Mesenchymal stem cell (in vitro differentiated cells and primary cell): Measurements from ENCODE around the gene TTC31.

ENCODE experiments used
- DNase-seq: peaks from one replicate; pipeline ENCODE4 v3.0.0-alpha.2; 2013
- H2AFZ ChIP-seq: one replicate; pipeline ENCODE4 v1.6.1; 2013; ENCODE audit warnings: low read depth, mild to moderate bottlenecking, control low read depth, inconsistent platforms, low read length, moderate library complexity
- H2AK5ac ChIP-seq: 2 replicates; pipeline ENCODE4 v1.6.1; 2013; ENCODE audit warnings: low read length, moderate library complexity, mild to moderate bottlenecking, inconsistent platforms; ENCODE audit not compliant: severe bottlenecking
- H2BK120ac ChIP-seq: one replicate; pipeline ENCODE4 v1.6.1; 2013; ENCODE audit warnings: low read depth, mild to moderate bottlenecking, inconsistent platforms, low read length, moderate library complexity
- H2BK12ac ChIP-seq, 2 experiments: one replicate each; pipeline ENCODE4 v1.6.1; 2013; ENCODE audit warnings: inconsistent platforms in 2 of 2, low read length in 2 of 2, mild to moderate bottlenecking in 2 of 2, moderate library complexity in 2 of 2, control low read depth in 1 of 2
- H2BK15ac ChIP-seq: one replicate; pipeline ENCODE4 v1.6.1; 2013; ENCODE audit warnings: mild to moderate bottlenecking, low read depth, inconsistent platforms; ENCODE audit not compliant: poor library complexity, severe bottlenecking
- H2BK5ac ChIP-seq: 2 replicates; pipeline ENCODE4 v1.6.1; 2013; ENCODE audit warnings: low read depth, mild to moderate bottlenecking, low read length, control low read depth, inconsistent platforms; ENCODE audit not compliant: poor library complexity, severe bottlenecking
- H3K14ac ChIP-seq, 2 experiments: one replicate each; pipeline ENCODE4 v1.6.1; 2013; ENCODE audit warnings: inconsistent platforms in 2 of 2, low read length in 2 of 2, control low read depth in 1 of 2, mild to moderate bottlenecking in 1 of 2, moderate library complexity in 1 of 2
- H3K18ac ChIP-seq, 2 experiments: one replicate each; pipeline ENCODE4 v1.6.1; 2013; ENCODE audit warnings: inconsistent platforms in 2 of 2, low read length in 2 of 2, control low read depth in 1 of 2, low read depth in 1 of 2, mild to moderate bottlenecking in 1 of 2
- H3K23ac ChIP-seq, 2 experiments: one replicate each; pipeline ENCODE4 v1.6.1; 2013; ENCODE audit warnings: inconsistent platforms in 2 of 2, low read length in 2 of 2, mild to moderate bottlenecking in 2 of 2, moderate library complexity in 2 of 2, control low read depth in 1 of 2
- H3K27ac ChIP-seq: 2 replicates; pipeline ENCODE4 v1.5.1; 2013; ENCODE audit warnings: mild to moderate bottlenecking, moderate library complexity, low read length, control low read depth, inconsistent platforms; ENCODE audit not compliant: poor library complexity, severe bottlenecking
- H3K27me3 ChIP-seq, 2 experiments: 2 replicates each; pipeline versions ENCODE4 v1.6.1 to v1.7.0; 2013; ENCODE audit warnings: low read length in 2 of 2, mild to moderate bottlenecking in 2 of 2, moderate library complexity in 2 of 2, control low read depth in 1 of 2, inconsistent platforms in 1 of 2; ENCODE audit not compliant: control insufficient read depth in 1 of 2, insufficient read depth in 1 of 2
- H3K36me3 ChIP-seq, 2 experiments: 2 replicates each; pipeline versions ENCODE4 v1.6.1 to v1.7.0; 2013; ENCODE audit warnings: low read length in 2 of 2, control low read depth in 1 of 2, inconsistent platforms in 1 of 2, low read depth in 1 of 2, mild to moderate bottlenecking in 1 of 2; ENCODE audit not compliant: insufficient read depth in 2 of 2, control insufficient read depth in 1 of 2
- H3K4ac ChIP-seq, 2 experiments: one replicate each; pipeline ENCODE4 v1.6.1; 2013; ENCODE audit warnings: inconsistent platforms in 2 of 2, low read length in 2 of 2, mild to moderate bottlenecking in 2 of 2, moderate library complexity in 2 of 2, control low read depth in 1 of 2, low read depth in 1 of 2
- H3K4me1 ChIP-seq: 2 replicates; pipeline ENCODE4 v1.6.1; 2013; ENCODE audit warnings: low read depth, low read length, control low read depth; ENCODE audit not compliant: control insufficient read depth, insufficient read depth
- H3K4me2 ChIP-seq: 2 replicates; pipeline ENCODE4 v1.6.1; 2013; ENCODE audit warnings: low read length, mild to moderate bottlenecking, inconsistent platforms; ENCODE audit not compliant: poor library complexity, severe bottlenecking
- H3K4me3 ChIP-seq, 2 experiments: 2 replicates each; pipeline versions ENCODE4 v1.5.1 to v1.7.0; 2013; ENCODE audit warnings: low read length in 2 of 2, mild to moderate bottlenecking in 2 of 2, control low read depth in 1 of 2, low read depth in 1 of 2; ENCODE audit not compliant: insufficient read depth in 1 of 2
- H3K79me1 ChIP-seq: replicated peaks from 2 replicates; pipeline ENCODE4 v1.6.1; 2013; ENCODE audit warnings: mild to moderate bottlenecking, control low read depth, low read length, inconsistent platforms; ENCODE audit not compliant: poor library complexity, severe bottlenecking
- H3K9ac ChIP-seq: 2 replicates; pipeline ENCODE4 v1.7.0; 2013; ENCODE audit warnings: mild to moderate bottlenecking, low read length, moderate library complexity
- H3K9me3 ChIP-seq: 2 replicates; pipeline ENCODE4 v1.7.0; 2013; ENCODE audit warnings: mild to moderate bottlenecking, low read length; ENCODE audit not compliant: control insufficient read depth
- H4K8ac ChIP-seq: one replicate; pipeline ENCODE4 v1.6.1; 2013; ENCODE audit warnings: inconsistent platforms, mild to moderate bottlenecking, low read length, moderate library complexity
- H4K91ac ChIP-seq: one replicate; pipeline ENCODE4 v1.6.1; 2013; ENCODE audit warnings: mild to moderate bottlenecking, low read length, inconsistent platforms
- WGBS: methylation state at CpG from one replicate; pipeline ENCODE4 v1.1.7; 2013; ENCODE audit warnings: mixed read lengths; 5-methylcytosine and 5-hydroxymethylcytosine counted together

Gene TTC31

DNA sequence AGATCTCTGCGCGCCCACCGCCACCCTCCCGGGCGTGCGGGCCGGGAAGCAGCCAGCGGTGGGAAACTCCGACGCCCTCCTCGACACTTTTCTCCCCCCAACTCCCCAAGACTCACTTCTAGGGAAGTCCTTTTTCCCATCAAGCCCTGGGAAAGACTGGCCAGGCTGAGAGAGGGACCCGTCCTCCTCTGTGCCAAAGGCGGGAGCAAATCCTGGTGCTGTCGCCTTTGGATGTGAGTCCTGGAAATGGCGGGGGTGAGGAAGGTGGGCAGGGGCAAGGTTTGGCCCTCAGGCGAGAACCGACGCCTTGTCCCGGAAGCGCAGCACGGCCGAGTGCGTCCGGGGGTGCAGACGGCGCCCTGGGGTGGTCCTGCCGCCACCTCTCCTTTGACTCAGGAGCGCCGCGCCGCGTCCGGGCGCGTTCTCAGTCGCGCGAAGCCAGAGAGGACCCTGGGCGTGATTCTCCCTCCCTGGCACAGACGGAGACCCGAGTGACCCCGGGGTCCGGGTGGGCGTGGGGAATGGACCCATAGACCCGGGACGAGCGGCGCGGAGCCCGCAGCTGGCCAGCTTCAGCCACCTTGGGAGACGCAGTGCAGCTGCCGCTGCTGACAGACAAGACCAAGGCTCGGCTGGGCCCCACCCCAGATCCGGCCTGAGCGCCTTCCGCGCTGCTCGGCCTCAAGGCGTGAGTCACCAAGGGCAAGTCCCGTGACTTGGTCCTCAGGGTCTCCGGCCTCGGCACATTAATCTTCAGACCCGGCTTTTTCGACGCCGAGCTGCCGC, 20.0 kb downstream of the TTC31 start:
- Histone ChIP-seq H3K9ac (peak overlapping the region; percentile 96), H4K91ac (peak overlapping the region; percentile 96), H3K27ac (no peak overlapping the region), H2BK15ac (peak overlapping the region; percentile 97), H3K23ac (no peak overlapping the region), H3K79me1 (peaks cover 16% of the 10 kb centered on the region), H2BK12ac (peak overlapping the region in 1 of 2 experiments; percentile 46), H3K4ac (peak overlapping the region; percentile 90 to 97), H3K4me3 (peak overlapping the region; percentile 64 to 90), H3K9me3 (no peaks in the 10 kb centered on the region), H2AK5ac (no peak overlapping the region), H4K8ac (peak overlapping the region; percentile 61), H3K27me3 (peaks cover 0 to 42% of the 10 kb centered on the region in 2 experiments), H3K4me1 (peaks cover 63% of the 10 kb centered on the region), H3K14ac (peak overlapping the region in 1 of 2 experiments; percentile 82), H3K18ac (peak overlapping the region; percentile 89 to 96), H2BK5ac (peak overlapping the region; percentile 10), H3K4me2 (peak overlapping the region; percentile 98), H2BK120ac (peak overlapping the region; percentile 99), H3K36me3 (peaks cover 15 to 19% of the 10 kb centered on the region in 2 experiments), H2AFZ (peak overlapping the region; percentile 67)
- under 1% methylated on average over 56 of the region's 67 CpGs for WGBS
- DNase-seq, result peak; percentile 88

DNA sequence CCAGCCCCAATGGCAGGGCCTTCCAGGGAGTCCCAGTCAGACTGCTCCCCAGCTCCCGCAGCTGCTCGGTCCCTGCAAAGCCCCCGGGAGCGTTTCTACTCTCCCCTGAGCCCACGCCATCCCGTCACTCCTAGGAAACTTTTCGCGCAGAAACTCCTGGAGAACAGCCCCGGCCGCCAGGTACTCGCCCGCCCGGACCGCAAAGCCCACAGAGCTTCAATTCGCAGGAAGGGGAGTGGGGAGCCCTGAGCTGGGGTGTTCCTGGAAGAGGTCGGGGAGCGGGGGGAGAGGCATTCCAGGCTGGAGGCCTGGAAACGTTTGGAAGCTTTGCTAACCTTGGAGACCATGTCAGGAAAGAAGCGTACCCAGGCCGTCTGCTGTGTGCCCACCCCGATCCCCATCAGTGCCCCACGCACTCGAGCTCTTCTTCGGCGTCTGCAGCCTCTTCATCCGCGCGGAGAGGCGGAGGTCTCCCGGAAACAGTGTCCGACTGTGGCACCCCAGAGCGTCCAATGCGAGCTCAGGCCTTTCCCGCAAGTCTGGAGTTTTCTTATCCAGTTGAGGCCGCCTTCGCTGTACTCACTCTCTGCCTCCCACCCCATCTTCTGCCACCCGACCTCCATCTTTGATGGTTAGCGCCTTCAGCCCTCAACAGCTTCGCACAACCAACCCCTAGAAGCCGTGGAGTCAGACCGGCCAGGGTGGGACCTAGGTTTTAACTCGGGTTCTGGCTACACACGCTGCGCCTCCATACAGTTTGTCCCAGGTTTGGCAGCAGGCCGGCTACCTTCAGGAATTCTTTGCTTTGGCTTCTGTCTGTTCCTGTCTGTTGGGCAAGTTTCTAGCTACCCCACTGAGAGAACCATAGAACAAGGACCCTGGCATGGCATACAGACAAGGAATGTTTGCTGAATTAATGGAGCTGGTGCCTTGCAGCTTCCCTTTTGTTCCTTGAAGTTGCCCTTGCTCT, 20.9 kb downstream of the TTC31 start:
- peak overlapping the region; percentile 89 to 96 for H3K18ac ChIP-seq
- peak overlapping the region; percentile 98 for H3K4me2 ChIP-seq
- 42% methylated on average over 45 of the region's 45 CpGs for WGBS
- peak overlapping the region; percentile 88 for H4K91ac ChIP-seq
- H3K14ac ChIP-seq, result peak overlapping the region in 1 of 2 experiments; percentile 84
- H3K27me3 ChIP-seq, result peaks cover 0 to 33% of the 10 kb centered on the region in 2 experiments
- DNase-seq, result no peak
- peak overlapping the region; percentile 87 to 91 for H2BK12ac ChIP-seq
- H3K36me3 ChIP-seq, result peaks cover 15 to 19% of the 10 kb centered on the region in 2 experiments
- H2BK5ac ChIP-seq, result no peak overlapping the region
- no peak overlapping the region for H2AK5ac ChIP-seq
- H3K4me3 ChIP-seq, result peak overlapping the region; percentile 64 to 90
- peak overlapping the region; percentile 87 for H4K8ac ChIP-seq
- H3K9me3 ChIP-seq, result no peaks in the 10 kb centered on the region
- H3K4ac ChIP-seq, result peak overlapping the region; percentile 90 to 97
- no peak overlapping the region for H2AFZ ChIP-seq
- peak overlapping the region; percentile 96 for H3K9ac ChIP-seq
- peak overlapping the region; percentile 99 for H2BK120ac ChIP-seq
- H3K23ac ChIP-seq, result peak overlapping the region in 1 of 2 experiments; percentile 41
- no peak overlapping the region for H3K27ac ChIP-seq
- H3K79me1 ChIP-seq, result peaks cover 16% of the 10 kb centered on the region
- peak overlapping the region; percentile 97 for H2BK15ac ChIP-seq
- peaks cover 58% of the 10 kb centered on the region for H3K4me1 ChIP-seq

DNA sequence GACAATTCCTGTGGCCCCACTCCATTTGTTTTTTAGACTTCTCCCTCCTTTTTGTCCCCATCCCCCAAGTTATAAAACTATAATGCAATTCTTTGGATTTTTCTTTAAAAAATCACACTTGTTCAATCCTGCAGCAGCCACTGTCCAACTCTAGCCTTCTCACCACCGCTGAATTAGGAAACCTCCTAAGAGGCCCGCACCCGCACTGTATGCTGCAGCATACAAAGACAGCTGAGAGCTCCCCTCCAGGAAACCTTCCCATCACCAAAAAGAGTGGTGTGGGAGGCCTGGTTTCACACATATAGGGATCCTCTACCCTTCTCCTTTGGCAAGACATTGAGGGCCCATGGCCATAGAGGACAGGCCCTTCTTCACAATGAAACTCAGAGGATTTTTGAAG, 21.7 kb downstream of the TTC31 start:
- Histone ChIP-seq H2AK5ac (no peak overlapping the region), H2BK12ac (no peak overlapping the region), H3K36me3 (peaks cover 15 to 19% of the 10 kb centered on the region in 2 experiments), H3K9me3 (no peaks in the 10 kb centered on the region), H3K4me3 (peak overlapping the region in 1 of 2 experiments; percentile 90), H2BK5ac (no peak overlapping the region), H3K18ac (no peak overlapping the region), H2BK120ac (no peak overlapping the region), H3K23ac (no peak overlapping the region), H2AFZ (no peak overlapping the region), H3K4ac (peak overlapping the region in 1 of 2 experiments; percentile 17), H3K27me3 (peaks cover 0 to 29% of the 10 kb centered on the region in 2 experiments), H3K4me1 (peaks cover 50% of the 10 kb centered on the region), H3K9ac (peak overlapping the region; percentile 96), H3K27ac (no peak overlapping the region), H3K14ac (no peak overlapping the region), H3K4me2 (no peak overlapping the region), H4K8ac (no peak overlapping the region), H2BK15ac (no peak overlapping the region), H3K79me1 (peaks cover 16% of the 10 kb centered on the region), H4K91ac (no peak overlapping the region)
- 96% methylated on average over 3 of the region's 3 CpGs for WGBS
- no peak for DNase-seq
